Uterus (tissue), 2 donors: ENCODE measurements around the gene LYPD6B.

ENCODE experiments used
- POLR2A ChIP-seq, 2 donors: fragments of 450-650 bp; IDR thresholded peaks; one replicate each; pipeline ENCODE4 v1.6.1; 2016; ENCODE audit warnings: antibody characterized with exemption in 2 of 2, mild to moderate bottlenecking in 1 of 2, moderate library complexity in 1 of 2
- TF ChIP-seq, protein P1 (sequence below), 4 experiments: fragments of 200-600 bp in 2 of 4; fragments of 450-650 bp in 2 of 4; sonication (generic) in 2 of 4; IDR thresholded peaks; one replicate each; pipeline ENCODE4 v1.5.1; 2016 to 2019; ENCODE audit warnings: antibody characterized with exemption in 4 of 4, mild to moderate bottlenecking in 2 of 4, moderate library complexity in 1 of 4

DNA sequence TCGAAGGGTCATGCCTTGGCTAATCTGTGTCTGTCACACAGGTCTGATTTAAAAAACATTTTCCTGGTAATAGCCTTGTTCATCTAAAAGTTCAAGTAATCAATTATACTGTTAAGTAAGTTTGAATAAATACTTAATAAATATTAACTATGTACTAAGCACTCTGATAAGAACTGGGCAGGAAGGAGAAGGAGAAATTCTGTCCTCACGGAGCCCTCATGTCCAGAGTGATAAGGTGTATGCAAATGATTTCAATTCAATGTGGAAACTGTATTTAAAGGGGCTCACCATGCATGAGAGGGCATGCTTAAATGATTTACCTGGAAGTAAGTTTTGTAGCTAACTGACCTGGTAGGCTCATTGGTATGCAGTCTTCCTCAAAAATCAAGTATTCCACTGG is 197.9 kb downstream of the LYPD6B start:
- TF ChIP-seq, protein P1, sequence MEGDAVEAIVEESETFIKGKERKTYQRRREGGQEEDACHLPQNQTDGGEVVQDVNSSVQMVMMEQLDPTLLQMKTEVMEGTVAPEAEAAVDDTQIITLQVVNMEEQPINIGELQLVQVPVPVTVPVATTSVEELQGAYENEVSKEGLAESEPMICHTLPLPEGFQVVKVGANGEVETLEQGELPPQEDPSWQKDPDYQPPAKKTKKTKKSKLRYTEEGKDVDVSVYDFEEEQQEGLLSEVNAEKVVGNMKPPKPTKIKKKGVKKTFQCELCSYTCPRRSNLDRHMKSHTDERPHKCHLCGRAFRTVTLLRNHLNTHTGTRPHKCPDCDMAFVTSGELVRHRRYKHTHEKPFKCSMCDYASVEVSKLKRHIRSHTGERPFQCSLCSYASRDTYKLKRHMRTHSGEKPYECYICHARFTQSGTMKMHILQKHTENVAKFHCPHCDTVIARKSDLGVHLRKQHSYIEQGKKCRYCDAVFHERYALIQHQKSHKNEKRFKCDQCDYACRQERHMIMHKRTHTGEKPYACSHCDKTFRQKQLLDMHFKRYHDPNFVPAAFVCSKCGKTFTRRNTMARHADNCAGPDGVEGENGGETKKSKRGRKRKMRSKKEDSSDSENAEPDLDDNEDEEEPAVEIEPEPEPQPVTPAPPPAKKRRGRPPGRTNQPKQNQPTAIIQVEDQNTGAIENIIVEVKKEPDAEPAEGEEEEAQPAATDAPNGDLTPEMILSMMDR (IDR thresholded peaks at IDR 0.05), result no peak
- no peak for TF ChIP-seq POLR2A (IDR thresholded peaks at IDR 0.05)
